HG02840 (cell line): ENCODE results near the gene SWT1.

Experiments used
- ATAC-seq: cut with Tn5 transposase; IDR thresholded peaks from one replicate; pipeline ENCODE4 v1.9.1; 2021; ENCODE audit warnings: mild to moderate bottlenecking, moderate library complexity, moderate number of reproducible peaks; ENCODE audit not compliant: unreplicated experiment, low FRiP score

Gene SWT1

DNA sequence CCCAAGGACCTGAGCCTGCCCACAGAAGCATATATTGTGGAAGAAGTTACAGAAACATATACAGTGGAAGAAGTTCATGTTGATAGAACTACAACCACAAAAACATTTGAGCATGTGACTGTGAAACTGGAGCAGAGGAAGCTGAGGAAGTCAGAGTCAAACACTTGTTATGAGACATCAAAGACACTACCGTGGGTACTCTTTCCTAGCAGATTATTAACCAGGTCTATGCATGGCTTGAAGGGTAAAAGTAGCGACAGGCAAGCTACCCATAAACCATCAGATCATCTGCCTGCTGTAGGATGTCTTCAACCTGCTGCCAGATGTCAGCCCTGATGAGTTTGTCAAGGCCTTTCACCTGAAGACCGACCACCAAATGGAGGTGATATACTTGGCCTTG, 124.3 kb downstream of the SWT1 start:
- peak; percentile 68 for ATAC-seq

DNA sequence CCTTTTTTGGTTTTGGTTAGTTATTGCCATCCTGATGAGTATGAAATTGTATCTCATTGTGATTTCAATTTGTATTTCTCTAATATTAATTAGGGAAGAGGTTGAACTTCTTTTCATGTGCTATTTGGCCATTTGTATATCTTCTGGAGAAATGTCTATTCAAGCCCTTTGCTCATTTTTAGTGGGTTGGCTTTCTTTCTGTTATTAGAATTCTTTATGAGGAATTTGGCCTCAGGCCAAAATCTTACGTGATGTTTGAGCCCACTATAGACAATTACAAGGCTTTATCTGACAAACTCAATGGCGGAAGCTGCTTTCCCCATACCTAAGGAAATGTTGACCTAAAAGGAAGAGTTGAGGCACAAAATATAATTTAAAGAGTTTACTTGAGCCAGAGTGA, 127.1 kb downstream of the SWT1 start:
- no peak for ATAC-seq

DNA sequence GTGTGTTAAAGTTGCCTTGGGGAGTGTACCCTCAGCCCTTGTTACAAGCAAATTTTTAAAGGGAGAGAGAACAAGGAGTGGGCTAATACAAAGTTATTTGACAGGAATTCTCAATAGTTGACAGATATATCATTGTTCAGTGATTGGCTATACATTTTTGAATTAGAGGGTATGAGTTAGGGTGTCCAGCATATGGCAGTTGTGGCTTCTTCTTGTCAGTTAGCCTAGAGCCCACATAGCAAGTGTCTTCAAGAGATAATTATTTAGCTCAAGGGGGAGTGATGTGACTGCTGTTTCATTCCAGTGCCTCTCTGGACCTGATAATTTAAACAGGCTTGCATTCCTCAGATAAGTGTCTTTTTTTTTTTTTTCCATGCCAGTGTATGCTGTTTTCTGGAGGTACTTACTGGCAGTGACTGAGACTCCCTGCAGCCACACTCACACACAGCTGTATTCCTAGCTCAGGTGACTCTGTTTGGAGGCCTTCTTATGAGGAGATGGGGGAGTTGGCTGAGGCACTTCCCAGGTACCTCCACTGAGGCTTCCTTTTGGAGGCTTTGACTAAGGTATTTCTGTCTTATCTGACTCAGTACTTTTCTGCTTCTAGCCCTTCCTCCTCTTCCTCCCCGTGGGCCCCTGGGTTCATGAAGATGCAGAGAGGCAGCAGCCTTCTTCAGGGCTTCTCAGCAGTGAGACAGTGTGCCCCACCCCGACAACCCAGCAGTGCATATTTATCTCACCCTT, 127.7 kb downstream of the SWT1 start:
- no peak for ATAC-seq

- no peak for ATAC-seq
Observed at GRCh38 chr1:185287451-185287850, 130.5 kb downstream of the SWT1 start.

GRCh38 chr1:185288435-185288834, 131.5 kb downstream of the SWT1 start:
- ATAC-seq, result no peak

DNA sequence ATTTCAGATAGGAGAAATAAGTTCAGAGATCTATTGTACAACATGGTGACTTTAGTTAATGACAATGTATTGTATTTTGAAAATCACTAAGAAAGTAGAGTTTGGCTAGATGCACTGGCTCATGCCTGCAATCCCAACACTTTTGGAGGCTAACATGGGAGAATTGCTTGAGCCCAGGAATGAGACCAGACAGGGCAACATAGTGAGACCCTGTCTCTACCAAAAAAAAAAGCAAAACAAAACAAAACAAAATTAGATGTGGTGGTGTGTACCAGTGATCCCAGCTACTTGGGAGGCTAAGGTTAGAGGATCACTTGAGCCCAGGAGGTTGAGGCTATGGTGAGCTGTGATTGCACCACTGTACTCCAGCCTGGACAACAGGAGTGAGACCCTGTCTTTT, 132.9 kb downstream of the SWT1 start:
- ATAC-seq, result no peak

DNA sequence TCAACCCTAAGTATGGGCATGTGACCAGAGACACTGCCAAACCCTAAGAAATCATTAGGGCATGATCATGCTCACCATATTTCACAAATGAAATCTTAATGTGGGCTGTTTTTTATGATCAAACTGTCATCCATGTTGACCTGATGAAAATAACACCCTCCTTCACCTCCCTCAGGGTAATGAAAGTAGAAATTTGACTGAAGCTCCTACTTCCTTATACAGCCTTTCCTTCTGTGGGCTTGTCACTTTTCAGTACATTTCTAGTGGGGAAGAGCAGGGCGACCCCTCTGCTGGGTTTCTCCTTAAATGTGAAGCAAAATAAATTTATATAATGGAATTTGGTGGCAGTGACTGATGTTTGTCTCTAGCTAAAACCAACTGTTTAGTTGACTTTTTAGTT, 134.2 kb downstream of the SWT1 start:
- ATAC-seq, result no peak

DNA sequence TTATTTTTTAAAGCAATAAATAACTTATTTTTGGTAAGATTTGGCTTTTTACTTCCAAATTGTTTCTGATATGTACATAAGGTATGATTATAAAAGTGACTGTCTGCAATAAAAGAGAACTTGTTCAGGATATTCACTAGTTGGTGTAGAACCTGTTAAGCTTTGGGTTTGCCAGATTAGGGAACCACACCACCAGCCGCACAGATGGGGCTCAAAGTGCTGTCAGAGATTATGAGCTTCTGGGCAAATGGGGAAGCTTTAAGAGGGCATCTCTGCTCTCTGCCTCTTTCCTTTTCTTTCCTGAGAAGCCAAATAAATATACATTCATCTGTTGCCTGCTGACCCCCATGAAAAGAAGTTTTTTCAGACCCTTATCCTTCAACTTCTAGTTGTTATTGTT, 134.7 kb downstream of the SWT1 start:
- no peak for ATAC-seq

- ATAC-seq, result no peak
Observed at GRCh38 chr1:185292237-185292636, 135.3 kb downstream of the SWT1 start.

- no peak for ATAC-seq
Observed at GRCh38 chr1:185293967-185294542, 137.1 kb downstream of the SWT1 start.

GRCh38 chr1:185295091-185295490, 138.1 kb downstream of the SWT1 start:
- no peak for ATAC-seq

GRCh38 chr1:185297982-185298381, 141.0 kb downstream of the SWT1 start:
- no peak for ATAC-seq

DNA sequence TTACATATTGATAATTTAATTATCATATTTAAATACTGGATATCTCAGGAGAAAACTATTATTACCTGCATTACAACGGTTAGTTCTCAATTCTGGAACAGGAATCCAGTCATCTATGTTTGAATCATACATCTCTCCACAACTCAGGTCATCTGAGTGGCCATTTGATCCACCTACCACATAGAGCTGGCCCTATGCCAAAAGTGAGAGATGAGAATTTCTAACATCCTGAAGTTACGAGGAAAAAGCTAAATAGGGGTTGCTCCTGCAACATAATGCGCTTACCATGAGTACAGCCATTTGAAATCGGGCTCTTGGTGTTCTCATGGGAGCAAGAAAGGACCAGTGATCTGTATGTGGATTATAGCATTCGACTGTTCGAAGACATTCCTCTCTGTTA, 143.2 kb downstream of the SWT1 start:
- ATAC-seq, result no peak

- ATAC-seq, result no peak
Observed at GRCh38 chr1:185305419-185305818, 148.5 kb downstream of the SWT1 start.

DNA sequence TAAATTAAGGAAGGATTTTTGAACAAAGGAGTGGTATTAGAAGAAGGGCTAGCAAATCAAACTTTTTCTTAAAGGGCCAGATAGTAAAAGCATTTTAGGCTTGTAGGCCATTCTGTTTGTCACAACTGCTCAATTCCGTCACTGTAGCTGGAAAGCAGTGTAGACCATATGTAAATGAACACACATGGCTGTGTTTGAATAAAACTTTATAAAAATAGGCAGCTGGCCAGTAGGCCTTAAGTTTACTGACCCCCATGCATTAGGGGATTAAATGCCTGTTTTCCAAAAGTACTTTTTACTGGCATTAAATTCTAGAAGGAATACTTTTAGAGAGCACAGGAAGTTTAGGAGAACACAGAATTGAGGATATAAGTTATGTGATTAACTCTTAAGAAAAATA, 151.2 kb downstream of the SWT1 start:
- ATAC-seq, result no peak

GRCh38 chr1:185309566-185309965, 152.6 kb downstream of the SWT1 start:
- no peak for ATAC-seq

DNA sequence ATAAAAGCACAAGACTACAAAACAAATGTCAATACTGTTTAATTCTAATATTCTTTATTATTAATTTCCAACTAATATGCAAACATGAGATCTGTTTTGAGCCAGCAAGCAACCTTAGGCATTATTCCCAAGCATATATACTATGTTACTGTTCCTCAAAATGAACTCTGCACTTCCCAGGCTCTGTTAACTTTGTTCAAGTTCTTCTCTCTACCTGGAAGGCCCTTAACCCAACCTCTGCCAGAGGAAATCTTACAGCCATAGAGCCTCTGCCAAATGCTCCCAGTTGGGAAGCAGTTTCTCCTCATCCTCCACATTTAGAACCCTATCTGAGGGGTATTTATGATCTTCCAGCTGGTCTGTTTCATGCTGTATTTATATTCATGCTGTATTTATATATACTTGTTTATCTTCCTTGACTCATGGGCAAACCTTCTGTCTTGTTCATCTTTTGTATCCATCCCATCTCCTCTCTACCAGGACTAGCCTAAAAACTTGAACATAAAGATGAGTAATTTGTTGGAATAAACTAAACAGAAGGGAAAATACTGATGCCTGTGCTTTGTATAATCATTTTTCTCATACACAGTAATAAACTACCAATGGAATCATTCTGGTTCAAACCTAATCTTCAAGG, 154.7 kb downstream of the SWT1 start:
- no peak for ATAC-seq

DNA sequence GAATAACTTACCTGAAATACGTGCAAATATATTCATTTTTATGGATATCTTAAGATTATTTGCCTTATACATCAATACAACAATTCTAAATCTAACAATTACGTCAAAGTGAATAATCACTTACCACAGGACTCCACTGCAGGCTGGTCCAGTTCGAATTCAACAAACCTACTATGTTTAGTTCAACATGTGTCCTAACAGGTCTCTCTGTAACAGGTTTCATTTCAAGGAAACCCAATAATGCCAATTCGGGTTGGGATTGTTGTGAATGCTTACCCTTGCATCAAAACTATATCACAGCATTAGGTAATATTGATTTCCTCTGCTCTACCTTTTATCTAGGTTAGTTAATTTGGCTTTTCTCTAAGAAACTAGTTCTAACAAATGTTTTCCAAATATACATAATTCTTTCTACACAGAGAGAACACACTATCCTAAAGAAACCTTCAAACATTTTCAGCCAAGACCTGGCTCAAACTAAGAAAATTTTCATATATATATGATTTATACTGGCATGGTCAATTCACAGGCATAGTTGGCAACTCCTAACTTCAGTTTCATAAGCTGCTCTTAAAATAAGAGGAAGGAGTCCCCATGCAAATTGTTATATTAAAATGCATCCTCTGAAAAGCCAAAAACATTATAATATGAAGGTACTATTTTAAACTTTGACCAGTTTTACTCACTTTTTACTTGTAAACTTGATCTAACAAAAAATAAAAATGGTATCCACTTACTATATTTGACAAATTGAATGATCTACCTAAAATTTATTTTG, 155.6 kb downstream of the SWT1 start:
- ATAC-seq, result no peak

- ATAC-seq, result no peak
Observed at GRCh38 chr1:185314411-185314810, 157.4 kb downstream of the SWT1 start.

- ATAC-seq, result no peak
Observed at GRCh38 chr1:185315445-185316071, 158.6 kb downstream of the SWT1 start.
